OCI-LY3 (cell line): ENCODE measurements around the gene AUTS2.

Experiments
- H2AFZ ChIP-seq: fragments of 200-600, 300-600 bp; shearing (Covaris generic); 2 replicates; pipeline ENCODE4 v1.6.0; 2014; ENCODE audit warnings: antibody characterized with exemption, low read depth, low read length
- H3K27ac ChIP-seq: fragments of 200-600, 300-600 bp; sonication (generic); 2 replicates; pipeline ENCODE4 v1.5.1; 2014; ENCODE audit warnings: mild to moderate bottlenecking, low read length, moderate library complexity, mixed read lengths
- H3K27me3 ChIP-seq: fragments of 200-600, 300-600 bp; sonication (generic); 2 replicates; pipeline ENCODE4 v1.6.1; 2014; ENCODE audit warnings: low read depth, low read length, mixed read lengths
- H3K36me3 ChIP-seq: fragments of 200-600, 300-600 bp; sonication (generic); replicated peaks from 2 replicates; pipeline ENCODE3; 2014; ENCODE audit warnings: low read depth, low read length, mixed read lengths
- H3K4me1 ChIP-seq: fragments of 300-600, 200-600 bp; sonication (generic); 2 replicates; pipeline ENCODE4 v1.6.1; 2014; ENCODE audit warnings: low read length, mixed read lengths
- H3K4me2 ChIP-seq: fragments of 200-600, 300-600 bp; sonication (generic); 2 replicates; pipeline ENCODE4 v1.6.1; 2014; ENCODE audit warnings: low read length, mixed read lengths
- H3K4me3 ChIP-seq: fragments of 300-600, 200-600 bp; sonication (generic); 2 replicates; pipeline ENCODE4 v1.5.1; 2014; ENCODE audit warnings: antibody characterized with exemption, mild to moderate bottlenecking, low read length, moderate library complexity
- H3K79me2 ChIP-seq: fragments of 300-600, 200-600 bp; shearing (Covaris generic); 2 replicates; pipeline ENCODE4 v1.6.1; 2014; ENCODE audit warnings: mild to moderate bottlenecking, low read length, mixed read lengths
- H3K9ac ChIP-seq: fragments of 300-600, 200-600 bp; shearing (Covaris generic); 2 replicates; pipeline ENCODE4 v1.6.0; 2014; ENCODE audit warnings: mild to moderate bottlenecking, low read length, moderate library complexity
- H3K9me3 ChIP-seq: fragments of 200-600, 300-600 bp; shearing (Covaris generic); 2 replicates; pipeline ENCODE4 v1.6.1; 2014; ENCODE audit warnings: low read length, mixed read lengths; ENCODE audit not compliant: insufficient read depth
- H4K20me1 ChIP-seq: fragments of 200-600, 300-600 bp; sonication (generic); 2 replicates; pipeline ENCODE4 v1.6.1; 2016; ENCODE audit warnings: low read length, mixed read lengths; ENCODE audit not compliant: insufficient read depth
- CTCF ChIP-seq: fragments of 200-600, 300-600 bp; sonication (generic); IDR thresholded peaks from 2 replicates; pipeline ENCODE4 v1.5.1; 2014; ENCODE audit warnings: antibody characterized with exemption, low read length, low read depth
- EZH2phosphoT487 ChIP-seq: fragments of 200-600 bp; shearing (Covaris generic); IDR thresholded peaks from 2 replicates; pipeline ENCODE4 v1.6.1; 2018; ENCODE audit warnings: antibody characterized with exemption, mixed run types, low read depth

AUTS2 gene

GRCh38 chr7:69591805-69592204, 6.5 kb upstream of the AUTS2 start:
- H3K79me2 ChIP-seq: no peaks in the 10 kb centered on the region
- no peak overlapping the region for H3K4me3 ChIP-seq
- H3K9me3 ChIP-seq: no peaks in the 10 kb centered on the region
- H3K27me3 ChIP-seq: no peaks in the 10 kb centered on the region
- no peak overlapping the region for H2AFZ ChIP-seq
- H3K27ac ChIP-seq: no peak overlapping the region
- no peak overlapping the region for H3K4me2 ChIP-seq
- H3K9ac ChIP-seq: no peak overlapping the region
- no peaks in the 10 kb centered on the region for H3K4me1 ChIP-seq
- TF ChIP-seq EZH2phosphoT487: no peak
- no peak for TF ChIP-seq CTCF
- no peaks in the 10 kb centered on the region for H3K36me3 ChIP-seq
- H4K20me1 ChIP-seq: no peaks in the 10 kb centered on the region

GRCh38 chr7:69593511-69593910, 4.8 kb upstream of the AUTS2 start:
- Histone ChIP-seq H3K36me3 (no peaks in the 10 kb centered on the region), H3K9ac (no peak overlapping the region), H3K79me2 (no peaks in the 10 kb centered on the region), H2AFZ (no peak overlapping the region), H3K27ac (no peak overlapping the region), H4K20me1 (no peaks in the 10 kb centered on the region), H3K9me3 (no peaks in the 10 kb centered on the region), H3K4me3 (no peak overlapping the region), H3K27me3 (no peaks in the 10 kb centered on the region), H3K4me1 (no peaks in the 10 kb centered on the region), H3K4me2 (no peak overlapping the region)
- TF ChIP-seq CTCF: no peak
- TF ChIP-seq EZH2phosphoT487: no peak

GRCh38 chr7:69595415-69595814, 2.9 kb upstream of the AUTS2 start:
- Histone ChIP-seq H4K20me1 (no peaks in the 10 kb centered on the region), H3K4me1 (no peaks in the 10 kb centered on the region), H2AFZ (no peak overlapping the region), H3K4me2 (no peak overlapping the region), H3K36me3 (no peaks in the 10 kb centered on the region), H3K79me2 (no peaks in the 10 kb centered on the region), H3K27me3 (no peaks in the 10 kb centered on the region), H3K9me3 (no peaks in the 10 kb centered on the region), H3K4me3 (no peak overlapping the region), H3K27ac (no peak overlapping the region), H3K9ac (no peak overlapping the region)
- TF ChIP-seq CTCF (no peak), EZH2phosphoT487 (no peak)

GRCh38 chr7:69596056-69596455, 2.2 kb upstream of the AUTS2 start:
- Histone ChIP-seq H3K4me2 (no peak overlapping the region), H4K20me1 (no peaks in the 10 kb centered on the region), H3K9ac (no peak overlapping the region), H3K79me2 (no peaks in the 10 kb centered on the region), H3K4me3 (no peak overlapping the region), H3K36me3 (no peaks in the 10 kb centered on the region), H2AFZ (no peak overlapping the region), H3K4me1 (no peaks in the 10 kb centered on the region), H3K27ac (no peak overlapping the region), H3K9me3 (no peaks in the 10 kb centered on the region), H3K27me3 (no peaks in the 10 kb centered on the region)
- TF ChIP-seq EZH2phosphoT487 (no peak), CTCF (no peak)
